GM18507 (cell line): ENCODE results near the gene ITPKB.

ENCODE experiments used
- DNase-seq: peaks from one replicate; pipeline ENCODE4 v3.0.0; 2011; ENCODE audit warnings: low read depth; ENCODE audit not compliant: insufficient read length; ENCODE audit errors: extremely low spot score
- FAIRE-seq: peaks from 2 replicates; lab custom pipeline; 2011; peaks lifted over from hg19 to GRCh38; lab: Jason Lieb, UNC

The ITPKB gene

DNA sequence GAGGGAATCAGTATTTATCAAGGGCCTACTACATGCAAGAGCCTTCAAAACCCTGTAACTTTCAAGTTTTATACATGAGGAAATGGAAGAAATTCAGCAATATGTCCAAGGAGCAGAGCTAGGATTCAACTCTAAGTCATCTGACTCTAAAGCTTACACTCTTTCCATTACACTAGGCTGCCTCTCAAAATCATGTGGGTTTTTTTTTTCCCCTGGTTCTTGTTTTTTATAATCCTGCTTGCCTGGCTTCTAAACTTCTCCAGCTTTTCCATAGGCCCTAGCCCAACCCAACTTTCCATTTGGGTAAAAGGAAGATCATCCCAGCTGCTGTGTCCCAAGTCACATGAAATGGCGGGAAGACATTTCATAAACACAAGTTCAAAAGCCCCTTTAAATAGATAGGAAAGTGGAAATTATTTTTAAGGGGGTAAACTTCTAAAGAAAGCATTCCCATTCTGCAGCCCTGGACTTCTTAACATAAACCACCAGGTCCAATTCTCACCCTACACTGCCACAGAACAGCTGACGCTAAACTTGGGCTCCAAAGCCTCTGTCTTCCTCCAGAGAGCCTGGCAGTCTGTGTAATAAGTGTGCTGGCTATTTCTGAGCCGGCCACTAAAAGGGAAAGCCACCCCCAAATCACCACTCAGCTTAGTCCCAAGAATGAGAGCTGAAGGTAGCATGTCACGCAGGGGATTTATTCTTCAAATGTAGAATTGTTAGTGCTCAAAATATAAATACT lies 46.9 kb downstream of the ITPKB start:
- no peak for FAIRE-seq
- no peak for DNase-seq

- no peak for FAIRE-seq
Observed at GRCh38 chr1:226691247-226691646, 47.8 kb downstream of the ITPKB start.

GRCh38 chr1:226690460-226690982 lies 48.6 kb downstream of the ITPKB start:
- DNase-seq (no peak), FAIRE-seq (no peak)

More at GRCh38 chr1:226691247-226691646, 47.8 kb downstream of the ITPKB start:
- DNase-seq: no peak

DNA sequence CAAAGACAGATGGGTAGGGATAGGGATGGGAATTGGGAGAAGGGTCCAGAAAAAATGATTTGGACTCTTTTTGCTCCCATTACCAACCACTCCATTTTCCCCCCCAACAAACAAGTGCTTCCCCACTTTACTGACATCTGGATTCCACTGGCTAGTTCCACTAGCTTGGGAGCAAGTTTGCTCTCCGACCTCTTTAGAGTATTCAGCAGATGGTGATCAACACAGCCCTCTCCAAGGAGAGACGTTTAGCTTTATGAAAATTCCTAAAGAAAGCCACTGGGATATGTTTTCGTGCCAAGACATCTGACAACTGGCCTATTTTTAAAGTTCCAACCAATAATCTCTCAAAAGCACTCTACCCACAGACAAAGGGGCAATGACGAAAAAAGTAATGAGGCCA lies 50.3 kb downstream of the ITPKB start:
- FAIRE-seq (no peak), DNase-seq (no peak)

- DNase-seq (no peak), FAIRE-seq (no peak)
Observed at GRCh38 chr1:226688056-226688748, 50.9 kb downstream of the ITPKB start.

DNA sequence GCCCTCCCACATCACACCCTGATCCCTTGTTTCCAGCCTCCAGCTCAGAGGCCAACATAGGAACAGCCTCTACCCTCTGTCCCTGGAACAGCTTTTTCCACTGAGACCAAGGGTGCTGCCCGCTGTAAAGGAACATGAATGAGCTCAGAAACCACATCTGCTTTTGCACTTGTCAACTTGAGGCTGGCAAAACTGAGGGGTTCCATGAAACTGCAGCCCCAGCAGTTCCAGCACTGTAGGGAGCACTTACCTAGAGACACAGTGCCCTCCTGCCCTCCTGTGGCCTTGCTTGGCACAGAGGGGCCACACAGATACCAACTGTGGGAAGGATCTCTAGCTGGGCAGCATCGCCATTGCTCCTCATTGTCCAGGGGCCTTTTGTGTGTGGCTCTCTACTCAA lies 51.7 kb downstream of the ITPKB start:
- no peak for FAIRE-seq
- no peak for DNase-seq

DNA sequence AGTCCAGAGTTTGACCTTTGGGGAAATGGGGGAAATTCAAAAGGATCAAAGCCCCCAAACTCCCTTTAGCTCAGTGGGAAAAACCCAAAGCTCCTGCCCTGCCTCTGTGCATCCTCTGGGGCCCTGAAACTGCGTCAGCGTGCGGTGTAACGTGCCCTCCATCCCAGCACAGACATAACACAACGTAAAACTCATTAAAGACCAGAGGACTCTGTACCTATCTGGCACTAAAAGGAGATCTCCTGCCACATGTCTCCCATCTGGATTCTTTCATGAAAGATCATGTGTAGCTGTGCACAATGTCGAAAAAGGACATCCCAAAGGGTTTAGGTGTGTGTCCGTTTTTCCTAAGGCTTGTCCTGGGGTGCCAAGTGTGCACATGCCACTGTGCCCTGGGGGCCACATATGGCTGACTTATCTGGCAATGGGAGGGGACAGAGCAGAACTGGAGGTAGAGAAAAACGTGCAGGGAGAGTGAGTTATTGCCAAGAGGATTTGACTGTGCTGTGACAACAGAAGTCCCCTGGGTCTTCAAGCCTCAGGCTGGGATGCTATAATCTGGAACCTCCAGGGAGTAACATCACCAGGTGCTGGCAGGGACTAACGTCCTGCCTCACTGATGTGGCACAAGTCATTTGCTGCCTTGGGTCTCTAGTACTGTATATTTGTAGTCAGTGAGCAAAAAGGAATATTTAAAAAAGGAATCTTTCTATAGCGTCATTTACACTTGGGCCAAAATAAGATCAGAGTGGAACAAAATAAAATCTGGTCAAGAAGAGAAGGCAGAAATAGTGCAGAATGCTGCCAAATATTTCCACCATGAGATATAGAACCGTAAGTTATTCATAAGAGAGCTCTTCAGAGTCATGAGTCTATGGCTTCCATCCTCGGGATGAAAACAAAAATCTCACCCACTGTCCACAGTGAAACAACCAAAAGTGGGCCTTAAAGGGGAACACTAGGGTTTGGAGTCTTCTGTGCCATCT lies 52.3 kb downstream of the ITPKB start:
- no peak for FAIRE-seq
- DNase-seq: no peak

DNA sequence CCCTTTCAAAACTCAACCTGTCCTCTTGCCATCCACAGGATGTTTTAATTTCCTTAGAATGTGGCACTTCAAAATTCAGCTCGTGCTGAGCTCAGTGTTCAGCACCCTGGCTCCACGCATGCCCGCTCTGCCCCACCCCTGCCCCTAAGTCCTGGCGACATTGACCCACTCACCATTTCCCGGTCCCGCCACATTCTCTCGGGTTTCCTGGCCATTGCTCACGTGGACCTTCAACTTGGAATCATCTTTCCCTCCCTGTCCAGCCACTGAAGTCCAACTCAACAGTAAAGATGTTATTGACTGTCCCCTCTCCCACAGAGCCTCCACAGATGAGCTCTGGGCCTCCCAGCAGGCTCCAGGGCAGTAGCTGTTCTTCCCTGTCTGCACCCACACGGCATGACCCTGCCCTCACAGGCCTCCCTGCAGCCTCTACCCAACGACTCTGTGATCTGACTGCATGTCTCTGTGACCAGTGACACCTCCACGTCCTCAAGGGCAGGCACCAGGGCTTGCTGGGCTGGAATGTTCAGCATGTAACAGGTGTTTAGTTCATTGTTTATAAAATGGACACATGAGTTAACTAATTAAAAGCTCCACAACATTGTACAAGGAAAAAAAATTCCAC lies 53.8 kb downstream of the ITPKB start:
- FAIRE-seq (no peak), DNase-seq (no peak)

- DNase-seq: no peak
- no peak for FAIRE-seq
Observed at GRCh38 chr1:226684026-226684425, 55.1 kb downstream of the ITPKB start.

GRCh38 chr1:226682871-226683814 lies 55.9 kb downstream of the ITPKB start:
- no peak for DNase-seq
- FAIRE-seq: no peak

DNA sequence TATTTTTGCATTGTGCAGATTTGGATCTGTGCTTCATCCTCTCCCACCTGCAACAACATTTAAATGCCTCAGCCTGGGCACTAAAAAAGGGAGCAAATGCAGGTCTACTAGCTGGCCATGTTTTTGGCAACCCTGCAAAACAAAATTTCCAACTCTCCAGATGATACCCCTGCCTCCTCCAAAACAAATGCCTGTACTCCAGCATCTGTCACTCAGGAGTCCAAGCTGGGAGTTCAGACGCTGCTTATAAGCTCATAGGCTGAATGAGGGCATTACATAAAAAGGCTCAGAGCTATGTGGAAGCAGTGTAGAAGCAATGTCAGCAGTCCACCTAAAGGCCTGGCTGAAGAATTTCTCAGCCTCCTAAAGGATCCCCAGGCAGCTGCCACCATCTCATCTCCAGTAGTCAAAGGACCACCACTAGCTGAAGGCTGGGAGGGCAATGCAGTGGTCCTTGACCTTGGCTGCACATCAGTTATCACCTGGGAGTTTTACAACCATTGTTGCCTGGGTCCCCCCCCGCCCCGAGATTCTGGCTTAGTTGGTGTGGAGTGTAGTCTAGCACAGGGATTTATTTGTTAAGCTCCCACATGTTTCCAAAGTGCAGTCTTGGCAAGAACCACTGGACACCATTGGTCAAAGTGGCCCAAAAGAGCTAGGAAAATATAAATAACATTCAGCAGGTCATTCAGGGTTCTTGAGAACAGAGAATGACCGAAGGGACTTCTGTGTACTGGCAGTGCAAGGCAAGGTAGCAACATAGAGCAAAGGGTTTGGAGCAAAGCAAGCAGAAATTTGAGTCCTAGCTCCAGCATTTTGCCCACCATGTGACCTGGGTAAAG lies 57.2 kb downstream of the ITPKB start:
- FAIRE-seq (no peak), DNase-seq (no peak)

- DNase-seq (no peak), FAIRE-seq (no peak)
Observed at GRCh38 chr1:226680653-226681052, 58.4 kb downstream of the ITPKB start.

- DNase-seq (peak; percentile 40), FAIRE-seq (peak; percentile 81)
Observed at GRCh38 chr1:226679853-226680516, 59.1 kb downstream of the ITPKB start.

DNA sequence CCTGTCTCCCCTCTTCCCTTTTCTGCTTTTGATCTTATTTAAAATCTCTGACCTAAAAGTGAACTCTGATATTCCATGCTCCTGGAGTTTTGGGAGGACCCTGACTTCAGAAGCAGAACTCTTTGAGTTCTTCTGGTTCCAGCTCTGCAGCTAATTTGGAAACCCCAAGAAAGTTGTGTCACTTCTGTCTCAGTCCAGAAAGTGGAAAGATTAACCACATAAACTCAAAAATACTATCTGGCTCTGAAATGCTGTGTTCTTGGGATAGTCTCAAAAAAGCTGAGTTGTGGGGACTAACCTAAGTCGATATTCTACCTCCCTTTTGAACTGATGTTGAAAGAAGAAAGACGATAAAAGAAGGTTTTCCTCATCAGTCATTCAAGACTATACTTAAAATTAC lies 59.8 kb downstream of the ITPKB start:
- DNase-seq: no peak
- no peak for FAIRE-seq

GRCh38 chr1:226678701-226679100 lies 60.4 kb downstream of the ITPKB start:
- DNase-seq (no peak), FAIRE-seq (no peak)

DNA sequence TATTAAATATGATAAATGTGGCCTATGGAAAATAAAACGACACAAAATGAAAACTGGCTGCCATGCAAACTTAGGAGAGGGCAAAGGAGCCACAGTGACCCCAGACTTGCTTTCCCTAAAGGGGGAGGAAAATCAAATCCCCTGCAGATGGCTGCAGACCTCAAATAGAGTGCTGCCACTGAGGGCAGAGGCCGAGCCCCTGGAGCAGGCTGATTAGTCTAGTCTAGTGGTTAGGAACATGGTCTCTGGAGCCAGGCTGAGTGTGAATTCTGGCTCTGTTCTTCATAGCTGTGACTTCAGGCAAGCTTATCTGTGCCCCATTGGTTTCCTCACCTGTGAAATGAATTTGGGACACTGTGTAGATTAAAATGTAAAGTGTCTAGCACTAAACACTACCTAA lies 60.8 kb downstream of the ITPKB start:
- no peak for FAIRE-seq
- DNase-seq: no peak
